Gastrocnemius medialis (tissue), 4 donors: ENCODE measurements around the gene CDK5R1. TPM values are rescaled to one million over a fixed set of nuclear protein-coding genes. Genes with fewer than 3 reads are reported as not detected.
"Not testable (repeated sequence)": the region's sequence is repeated elsewhere in the genome, so short reads cannot be mapped to it uniquely, and the experiment has no call there.

Experiments
- ATAC-seq, 2 donors: fragments of 150-250 bp; one replicate each; pipeline ENCODE4 v1.9.1; 2016
- DNase-seq, 2 donors: peaks; one replicate each; pipeline ENCODE4 v3.0.0-alpha.2; 2019
- H3K27ac ChIP-seq, 4 donors: fragments of 200-600 bp; sonication (generic); 1 replicate in 1 of 4; 2 replicates in 3 of 4; pipeline ENCODE4 v1.5.1; 2016 to 2018; ENCODE audit warnings: mild to moderate bottlenecking in 2 of 4, moderate library complexity in 1 of 4
- H3K27me3 ChIP-seq, 3 donors: fragments of 200-600 bp; sonication (generic) in 2 of 3; 1 replicate in 1 of 3; 2 replicates in 2 of 3; pipeline versions ENCODE4 v1.5.1 to v1.6.0; 2016 to 2019; ENCODE audit warnings: mild to moderate bottlenecking in 1 of 3, moderate library complexity in 1 of 3
- H3K36me3 ChIP-seq, 2 donors: fragments of 200-600 bp; sonication (generic) in 1 of 2; one replicate each; pipeline ENCODE4 v1.5.1; 2017 to 2018
- H3K4me1 ChIP-seq, 2 donors: fragments of 200-600 bp; sonication (generic) in 1 of 2; one replicate each; pipeline ENCODE4 v1.5.1; 2016 to 2017; ENCODE audit warnings: mild to moderate bottlenecking in 2 of 2
- H3K4me3 ChIP-seq, 4 donors: fragments of 200-600 bp; sonication (generic) in 3 of 4; 1 replicate in 1 of 4; 2 replicates in 3 of 4; pipeline ENCODE4 v1.5.1; 2016 to 2019; ENCODE audit warnings: mild to moderate bottlenecking in 2 of 4
- H3K9me3 ChIP-seq, 3 donors: fragments of 200-600 bp; sonication (generic) in 2 of 3; 1 replicate in 1 of 3; 2 replicates in 2 of 3; pipeline ENCODE4 v1.5.1; 2016 to 2019
- POLR2A ChIP-seq, 2 donors: fragments of 450-650 bp; IDR thresholded peaks; one replicate each; pipeline ENCODE4 v1.6.1; 2017; ENCODE audit warnings: antibody characterized with exemption in 2 of 2, mild to moderate bottlenecking in 2 of 2, moderate library complexity in 2 of 2
- in situ Hi-C, 4 donors: fragments of 200-750 bp; cut with MboI; loops; one replicate each; pipeline versions ENCODE4 v1.15.0 to v1.8.0; 2017; ENCODE audit warnings: low sequenced_read_pairs in 4 of 4
- intact Hi-C: fragments of 100-400 bp; cut with DNase I; formaldehyde crosslinking; loops from one replicate; pipeline ENCODE4 v1.15.1; 2023; ENCODE audit warnings: low total_unique reads
- total RNA-seq, 4 donors: library from RNA; depleted of rRNA; stranded (reverse); fragments of >200 nt; gene quantifications; one replicate each; pipeline versions ENCODE4 v1.1.0 to v1.2.3, GENCODE V29; 2016
- TF ChIP-seq, protein P1 (sequence below), 5 experiments: fragments of 450-650 bp in 3 of 5; fragments of 200-600 bp in 2 of 5; sonication (generic) in 2 of 5; IDR thresholded peaks in 4 of 5; conservative IDR thresholded peaks in 1 of 5; 1 replicate in 4 of 5; 2 replicates in 1 of 5; pipeline ENCODE4 v1.5.1; 2016 to 2019; ENCODE audit warnings: antibody characterized with exemption in 5 of 5, mild to moderate bottlenecking in 3 of 5, moderate library complexity in 3 of 5

The CDK5R1 gene
- total RNA-seq, 4 donors from 2014 or later = 0.15 to 2.2 (median 1.5) TPM

DNA sequence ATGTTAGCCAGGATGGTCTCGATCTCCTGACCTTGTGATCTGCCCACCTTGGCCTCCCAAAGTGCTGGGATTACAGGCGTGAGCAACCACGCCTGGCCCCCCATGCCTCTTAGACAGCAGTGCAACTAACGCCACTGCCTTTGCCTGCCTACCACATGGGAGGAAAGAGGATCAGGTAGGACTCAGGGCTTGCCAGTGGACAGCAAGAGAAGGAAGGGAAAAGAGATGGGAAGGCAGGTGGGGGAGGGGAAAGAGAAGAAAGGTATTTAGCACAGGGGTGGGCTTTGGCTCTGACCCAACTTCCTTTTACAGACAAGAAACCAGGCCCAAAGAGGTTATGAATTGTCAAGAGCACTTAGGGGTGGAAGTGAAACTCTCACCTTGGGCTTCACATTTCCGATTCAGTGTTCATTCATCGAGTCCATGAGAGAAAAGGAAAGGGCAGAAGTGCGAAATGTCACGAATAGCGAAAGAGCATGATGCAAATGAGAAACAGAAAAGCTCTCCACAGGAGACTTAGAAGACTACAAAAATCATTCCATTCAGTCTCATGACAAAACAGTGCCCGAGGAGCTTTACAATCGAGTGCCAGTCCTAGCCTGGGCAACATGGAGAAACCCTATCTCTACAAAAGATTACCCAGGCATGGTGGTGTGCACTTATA, 36.4 kb downstream of the CDK5R1 start:
- no peaks in the 10 kb centered on the region for H3K27me3 ChIP-seq
- H3K4me1 ChIP-seq = peaks cover 23 to 28% of the 10 kb centered on the region in 2 donors
- DNase-seq = no peak
- no peak overlapping the region for H3K4me3 ChIP-seq
- intact Hi-C loops = no loop called here
- no peak for ATAC-seq
- H3K36me3 ChIP-seq = no peaks in the 10 kb centered on the region
- in situ Hi-C loops = no loop called here
- TF ChIP-seq, protein P1, sequence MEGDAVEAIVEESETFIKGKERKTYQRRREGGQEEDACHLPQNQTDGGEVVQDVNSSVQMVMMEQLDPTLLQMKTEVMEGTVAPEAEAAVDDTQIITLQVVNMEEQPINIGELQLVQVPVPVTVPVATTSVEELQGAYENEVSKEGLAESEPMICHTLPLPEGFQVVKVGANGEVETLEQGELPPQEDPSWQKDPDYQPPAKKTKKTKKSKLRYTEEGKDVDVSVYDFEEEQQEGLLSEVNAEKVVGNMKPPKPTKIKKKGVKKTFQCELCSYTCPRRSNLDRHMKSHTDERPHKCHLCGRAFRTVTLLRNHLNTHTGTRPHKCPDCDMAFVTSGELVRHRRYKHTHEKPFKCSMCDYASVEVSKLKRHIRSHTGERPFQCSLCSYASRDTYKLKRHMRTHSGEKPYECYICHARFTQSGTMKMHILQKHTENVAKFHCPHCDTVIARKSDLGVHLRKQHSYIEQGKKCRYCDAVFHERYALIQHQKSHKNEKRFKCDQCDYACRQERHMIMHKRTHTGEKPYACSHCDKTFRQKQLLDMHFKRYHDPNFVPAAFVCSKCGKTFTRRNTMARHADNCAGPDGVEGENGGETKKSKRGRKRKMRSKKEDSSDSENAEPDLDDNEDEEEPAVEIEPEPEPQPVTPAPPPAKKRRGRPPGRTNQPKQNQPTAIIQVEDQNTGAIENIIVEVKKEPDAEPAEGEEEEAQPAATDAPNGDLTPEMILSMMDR (IDR thresholded peaks at IDR 0.05 in 4 of 5, conservative IDR thresholded peaks at IDR 0.05 in 1 of 5) = no peak
- no peak for TF ChIP-seq POLR2A (IDR thresholded peaks at IDR 0.05)
- no peak overlapping the region for H3K27ac ChIP-seq
- no peaks in the 10 kb centered on the region for H3K9me3 ChIP-seq

DNA sequence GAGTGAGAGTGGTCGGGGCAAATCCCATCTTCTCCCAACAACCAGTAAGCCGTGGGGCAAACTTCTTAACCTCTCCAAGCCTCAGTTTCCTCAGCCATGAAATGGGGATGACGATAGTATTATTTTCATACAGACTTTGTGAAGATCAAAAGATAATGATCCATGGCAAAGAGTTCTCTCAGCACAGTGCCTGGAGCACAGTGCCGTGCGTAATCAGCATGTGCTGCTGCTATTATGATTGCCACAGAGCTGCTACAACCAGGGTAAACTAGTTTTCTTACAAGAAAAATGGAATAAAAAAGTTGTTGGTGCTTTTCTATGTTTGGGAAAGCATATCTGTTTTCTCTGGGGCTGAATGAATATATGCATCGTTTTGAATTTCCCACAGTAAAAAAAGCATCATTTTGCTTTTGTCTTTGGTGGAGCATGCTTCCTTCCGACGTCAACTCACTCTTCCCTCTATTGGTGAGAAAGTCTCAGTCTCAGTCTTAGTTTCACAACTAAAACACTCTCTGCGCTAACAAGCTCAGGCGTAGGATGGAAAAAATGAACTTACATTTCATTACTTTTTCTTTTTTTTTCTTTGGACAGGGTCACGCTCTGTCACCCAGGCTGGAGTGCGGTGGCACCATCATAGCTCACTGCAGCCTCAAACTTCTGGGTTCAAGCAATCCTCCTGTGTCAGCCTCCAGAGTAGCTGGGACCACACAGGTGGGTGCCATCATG, 37.2 kb downstream of the CDK5R1 start:
- ATAC-seq (no peak), DNase-seq (no peak)
- Histone ChIP-seq H3K36me3 (no peaks in the 10 kb centered on the region), H3K27me3 (no peaks in the 10 kb centered on the region), H3K4me3 (no peak overlapping the region), H3K9me3 (no peaks in the 10 kb centered on the region), H3K27ac (no peak overlapping the region), H3K4me1 (peaks cover 23 to 24% of the 10 kb centered on the region in 2 donors)
- in situ Hi-C loops (no loop called here), intact Hi-C loops (no loop called here)
- TF ChIP-seq, protein P1 (IDR thresholded peaks at IDR 0.05 in 4 of 5, conservative IDR thresholded peaks at IDR 0.05 in 1 of 5) = no peak
- no peak for TF ChIP-seq POLR2A (IDR thresholded peaks at IDR 0.05)

DNA sequence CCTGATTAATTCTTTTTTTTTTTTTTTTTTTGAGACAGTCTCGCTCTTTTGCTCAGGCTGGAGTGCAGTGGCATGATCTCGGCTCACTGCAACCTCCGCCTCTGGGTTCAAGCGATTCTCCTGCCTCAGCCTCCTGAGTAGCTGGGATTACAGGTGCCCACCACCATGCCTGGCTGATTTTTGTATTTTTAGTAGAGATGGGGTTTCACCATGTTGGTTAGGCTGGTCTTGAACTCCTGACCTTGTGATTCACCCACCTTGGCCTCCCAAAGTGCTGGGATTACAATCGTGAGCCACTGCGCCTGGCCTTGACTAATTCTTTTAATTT, 37.7 kb downstream of the CDK5R1 start:
- H3K9me3 ChIP-seq, H3K27me3 ChIP-seq, DNase-seq, H3K36me3 ChIP-seq, ATAC-seq, intact Hi-C loops, in situ Hi-C loops, H3K27ac ChIP-seq, H3K4me3 ChIP-seq: not testable (repeated sequence)
- H3K4me1 ChIP-seq = peaks cover 23% of the 10 kb centered on the region in 2 donors

DNA sequence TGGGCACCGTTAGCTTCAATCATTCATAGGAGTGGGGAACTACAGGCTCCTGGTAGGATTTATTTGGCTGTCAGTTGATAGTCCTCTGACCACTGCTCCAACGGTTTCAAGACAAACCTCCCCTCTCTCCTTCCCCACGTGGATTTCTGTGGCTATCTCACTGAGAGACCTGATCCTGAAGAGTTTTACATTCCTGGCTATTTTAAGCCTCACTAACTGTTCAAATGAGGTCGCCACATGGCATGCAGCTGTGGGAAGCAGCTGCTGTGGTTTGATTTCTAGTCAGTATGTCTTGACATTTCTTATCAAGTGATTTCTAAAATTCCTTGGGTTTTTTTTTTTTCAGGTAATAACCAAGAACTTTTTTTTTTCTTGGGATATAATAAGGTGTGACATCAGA, 38.3 kb downstream of the CDK5R1 start:
- peaks cover 17 to 20% of the 10 kb centered on the region in 2 donors for H3K4me1 ChIP-seq
- TF ChIP-seq, protein P1 (IDR thresholded peaks at IDR 0.05 in 4 of 5, conservative IDR thresholded peaks at IDR 0.05 in 1 of 5) = no peak
- peak in 1 of 2 donors; percentile 47 for ATAC-seq
- H3K27ac ChIP-seq = no peak overlapping the region
- intact Hi-C loops (no loop called here), in situ Hi-C loops (no loop called here)
- no peak for DNase-seq
- H3K4me3 ChIP-seq = no peak overlapping the region
- H3K9me3 ChIP-seq = no peaks in the 10 kb centered on the region
- H3K36me3 ChIP-seq = no peaks in the 10 kb centered on the region
- H3K27me3 ChIP-seq = no peaks in the 10 kb centered on the region

DNA sequence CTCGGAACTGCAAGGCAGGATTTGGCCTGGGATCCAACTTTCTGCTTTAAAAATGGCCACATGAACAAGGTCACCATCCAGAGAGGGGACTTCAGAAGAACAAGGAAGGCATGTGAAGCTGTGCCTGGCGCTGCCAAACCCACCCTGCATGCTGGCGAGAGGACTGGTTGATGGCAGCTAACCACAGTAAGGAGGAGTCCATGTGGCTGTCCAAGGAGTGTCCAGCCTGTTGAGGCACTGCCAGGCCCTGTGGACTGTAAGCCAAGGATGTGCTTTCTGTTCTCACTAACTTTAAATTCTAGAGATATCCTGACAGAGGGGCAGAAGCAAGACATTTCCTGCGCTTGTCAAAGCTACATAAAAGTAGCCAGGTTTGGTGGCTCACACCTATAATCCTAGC, 40.4 kb downstream of the CDK5R1 start:
- no peaks in the 10 kb centered on the region for H3K27me3 ChIP-seq
- H3K9me3 ChIP-seq = no peaks in the 10 kb centered on the region
- intact Hi-C loops (no loop called here), in situ Hi-C loops (no loop called here)
- DNase-seq (no peak), ATAC-seq (no peak)
- no peak overlapping the region for H3K4me3 ChIP-seq
- peaks cover 12 to 14% of the 10 kb centered on the region in 2 donors for H3K4me1 ChIP-seq
- no peak overlapping the region for H3K27ac ChIP-seq
- TF ChIP-seq, protein P1 (IDR thresholded peaks at IDR 0.05 in 4 of 5, conservative IDR thresholded peaks at IDR 0.05 in 1 of 5) = no peak
- TF ChIP-seq POLR2A (IDR thresholded peaks at IDR 0.05) = no peak
- H3K36me3 ChIP-seq = no peaks in the 10 kb centered on the region
